Large intestine (tissue), 12 donors: ENCODE measurements around the gene FMOD. TPM values are rescaled to one million over a fixed set of nuclear protein-coding genes. Genes with fewer than 3 reads are reported as not detected.

ENCODE experiments used
- DNase-seq, 2 donors: peaks; one replicate each; pipeline versions ENCODE4 v3.0.0 to v3.0.0-alpha.2; 2013
- H3K27ac ChIP-seq: one replicate; pipeline ENCODE4 v1.5.1; 2013; ENCODE audit warnings: low read length
- H3K27me3 ChIP-seq: 2 replicates; pipeline ENCODE4 v1.6.1; 2013; ENCODE audit warnings: low read length; ENCODE audit not compliant: control insufficient read depth, insufficient read depth
- H3K36me3 ChIP-seq: 2 replicates; pipeline ENCODE4 v1.6.1; 2013; ENCODE audit warnings: low read length; ENCODE audit not compliant: control insufficient read depth, insufficient read depth
- H3K4me1 ChIP-seq: one replicate; pipeline ENCODE4 v1.6.1; 2013; ENCODE audit warnings: low read length; ENCODE audit not compliant: control insufficient read depth, insufficient read depth
- H3K4me3 ChIP-seq: one replicate; pipeline ENCODE4 v1.5.1; 2013; ENCODE audit warnings: low read length
- H3K9me3 ChIP-seq: one replicate; pipeline ENCODE4 v1.6.1; 2013; ENCODE audit warnings: mild to moderate bottlenecking, low read depth, low read length, moderate library complexity; ENCODE audit not compliant: control insufficient read depth
- WGBS: methylation state at CpG from one replicate; pipeline ENCODE4 v1.1.5; 2013; ENCODE audit warnings: low lambda C conversion rate; ENCODE audit not compliant: insufficient coverage; 5-methylcytosine and 5-hydroxymethylcytosine counted together
- long read RNA-seq, 11 donors: transcript quantifications; one replicate each; lab custom pipeline, GENCODE V29; 2026
- polyA plus RNA-seq: library from polyadenylated mRNA; unstranded; fragments of 120-200 nt; gene quantifications from one replicate; pipeline ENCODE4 v1.2.1, GENCODE V29; 2013

Gene FMOD
- polyA plus RNA-seq, result 104 TPM
- long read RNA-seq, donor 1, transcript FMOD-201 (3 exons, 3,310 nt), result major isoform, 13 of 27 reads
- long read RNA-seq, donor 1, partial matches to known transcripts, result 14 of 27 reads
- long read RNA-seq, donor 1, other reads (novel, unspliced or antisense), result 0 of 27 reads
- long read RNA-seq, donor 2, transcript FMOD-201 (3 exons, 3,310 nt), result major isoform, 17 of 59 reads
- long read RNA-seq, donor 2, partial matches to known transcripts, result 42 of 59 reads
- long read RNA-seq, donor 2, other reads (novel, unspliced or antisense), result 0 of 59 reads
- long read RNA-seq, donor 3, result 0 reads
- long read RNA-seq, donor 4, partial matches to known transcripts, result 0 of 1 reads
- long read RNA-seq, donor 4, other reads (novel, unspliced or antisense), result 0 of 1 reads
- long read RNA-seq, donor 5, transcript FMOD-201 (3 exons, 3,310 nt), result major isoform, 15 of 30 reads
- long read RNA-seq, donor 5, partial matches to known transcripts, result 15 of 30 reads
- long read RNA-seq, donor 5, other reads (novel, unspliced or antisense), result 0 of 30 reads
- long read RNA-seq, donor 6, transcript FMOD-201 (3 exons, 3,310 nt), result major isoform, 19 of 93 reads
- long read RNA-seq, donor 6, partial matches to known transcripts, result 74 of 93 reads
- long read RNA-seq, donor 6, other reads (novel, unspliced or antisense), result 0 of 93 reads
- long read RNA-seq, donor 7, transcript FMOD-201 (3 exons, 3,310 nt), result major isoform, 6 of 16 reads
- long read RNA-seq, donor 7, partial matches to known transcripts, result 10 of 16 reads
- long read RNA-seq, donor 7, other reads (novel, unspliced or antisense), result 0 of 16 reads
- long read RNA-seq, donor 8, transcript FMOD-201 (3 exons, 3,310 nt), result major isoform, 11 of 59 reads
- long read RNA-seq, donor 8, partial matches to known transcripts, result 48 of 59 reads
- long read RNA-seq, donor 8, other reads (novel, unspliced or antisense), result 0 of 59 reads
- long read RNA-seq, donor 9, transcript FMOD-201 (3 exons, 3,310 nt), result major isoform, 10 of 42 reads
- long read RNA-seq, donor 9, partial matches to known transcripts, result 32 of 42 reads
- long read RNA-seq, donor 9, other reads (novel, unspliced or antisense), result 0 of 42 reads
- long read RNA-seq, donor 10, transcript FMOD-201 (3 exons, 3,310 nt), result major isoform, 14 of 63 reads
- long read RNA-seq, donor 10, partial matches to known transcripts, result 49 of 63 reads
- long read RNA-seq, donor 10, other reads (novel, unspliced or antisense), result 0 of 63 reads
- long read RNA-seq, donor 11, transcript FMOD-201 (3 exons, 3,310 nt), result major isoform, 7 of 30 reads
- long read RNA-seq, donor 11, partial matches to known transcripts, result 23 of 30 reads
- long read RNA-seq, donor 11, other reads (novel, unspliced or antisense), result 0 of 30 reads

GRCh38 chr1:203351037-203351625, at the start of gene FMOD:
Gene FMOD (minus strand): TSS chr1:203351122. CDS start chr1:203348270, 2,852 bp downstream.
- H3K36me3 ChIP-seq, result peaks cover 15% of the 10 kb centered on the region
- H3K4me3 ChIP-seq, result peak within 1 kb of the TSS; percentile 30
- no CpG with 5 or more reads among the region's 17 CpGs for WGBS
- no peaks in the 10 kb centered on the region for H3K27me3 ChIP-seq
- H3K4me1 ChIP-seq, result peaks cover 31% of the 10 kb centered on the region
- H3K9me3 ChIP-seq, result no peaks in the 10 kb centered on the region
- DNase-seq, result peak; percentile 78 to 93
- H3K27ac ChIP-seq, result peak within 1 kb of the TSS; percentile 72

GRCh38 chr1:203396595-203397194, 45.8 kb upstream of the FMOD start:
- no peaks in the 10 kb centered on the region for H3K9me3 ChIP-seq
- WGBS, result 100% methylated on average over 1 of the region's 7 CpGs
- no peak for DNase-seq
- H3K36me3 ChIP-seq, result no peaks in the 10 kb centered on the region
- H3K4me3 ChIP-seq, result no peak overlapping the region
- no peaks in the 10 kb centered on the region for H3K27me3 ChIP-seq
- H3K4me1 ChIP-seq, result no peaks in the 10 kb centered on the region
- no peak overlapping the region for H3K27ac ChIP-seq

GRCh38 chr1:203395751-203396150, 44.8 kb upstream of the FMOD start:
- H3K27me3 ChIP-seq, result no peaks in the 10 kb centered on the region
- DNase-seq, result no peak
- no peaks in the 10 kb centered on the region for H3K9me3 ChIP-seq
- H3K4me1 ChIP-seq, result no peaks in the 10 kb centered on the region
- 76% methylated on average over 6 of the region's 6 CpGs for WGBS
- no peak overlapping the region for H3K4me3 ChIP-seq
- H3K27ac ChIP-seq, result no peak overlapping the region
- no peaks in the 10 kb centered on the region for H3K36me3 ChIP-seq

- Histone ChIP-seq H3K27ac (no peak overlapping the region), H3K4me1 (no peaks in the 10 kb centered on the region), H3K36me3 (no peaks in the 10 kb centered on the region), H3K4me3 (no peak overlapping the region), H3K27me3 (no peaks in the 10 kb centered on the region), H3K9me3 (no peaks in the 10 kb centered on the region)
- DNase-seq, result no peak
- 94% methylated on average over 2 of the region's 2 CpGs for WGBS
These were observed 39.4 kb upstream of the FMOD start for GRCh38 chr1:203390298-203390697.

- Histone ChIP-seq H3K27me3 (no peaks in the 10 kb centered on the region), H3K27ac (no peak overlapping the region), H3K9me3 (no peaks in the 10 kb centered on the region), H3K4me3 (no peak overlapping the region), H3K4me1 (no peaks in the 10 kb centered on the region), H3K36me3 (no peaks in the 10 kb centered on the region)
- DNase-seq, result no peak
- no CpG with 5 or more reads among the region's 3 CpGs for WGBS
These were observed 37.8 kb upstream of the FMOD start for GRCh38 chr1:203388683-203389082.

GRCh38 chr1:203382026-203382425, 31.1 kb upstream of the FMOD start:
- WGBS, result no CpG with 5 or more reads among the region's 1 CpG
- H3K4me3 ChIP-seq, result no peak overlapping the region
- H3K9me3 ChIP-seq, result no peaks in the 10 kb centered on the region
- no peaks in the 10 kb centered on the region for H3K36me3 ChIP-seq
- no peak for DNase-seq
- H3K27me3 ChIP-seq, result no peaks in the 10 kb centered on the region
- H3K27ac ChIP-seq, result no peak overlapping the region
- peaks cover 5% of the 10 kb centered on the region for H3K4me1 ChIP-seq

GRCh38 chr1:203381151-203381751, 30.3 kb upstream of the FMOD start:
- H3K4me3 ChIP-seq, result no peak overlapping the region
- no peaks in the 10 kb centered on the region for H3K36me3 ChIP-seq
- no peaks in the 10 kb centered on the region for H3K9me3 ChIP-seq
- H3K27ac ChIP-seq, result no peak overlapping the region
- no peak for DNase-seq
- H3K27me3 ChIP-seq, result no peaks in the 10 kb centered on the region
- peaks cover 5% of the 10 kb centered on the region for H3K4me1 ChIP-seq
- WGBS, result 67% methylated on average over 1 of the region's 2 CpGs

- Histone ChIP-seq H3K36me3 (no peaks in the 10 kb centered on the region), H3K4me1 (peaks cover 5% of the 10 kb centered on the region), H3K9me3 (no peaks in the 10 kb centered on the region), H3K27me3 (no peaks in the 10 kb centered on the region), H3K4me3 (no peak overlapping the region), H3K27ac (no peak overlapping the region)
- no peak for DNase-seq
- no CpG with 5 or more reads among the region's 4 CpGs for WGBS
These were observed 29.7 kb upstream of the FMOD start for GRCh38 chr1:203380420-203381150.

- Histone ChIP-seq H3K4me1 (peaks cover 5% of the 10 kb centered on the region), H3K36me3 (no peaks in the 10 kb centered on the region), H3K27me3 (no peaks in the 10 kb centered on the region), H3K4me3 (no peak overlapping the region), H3K9me3 (no peaks in the 10 kb centered on the region), H3K27ac (peak overlapping the region; percentile 20)
- WGBS, result 50% methylated on average over 1 of the region's 1 CpG
- no peak for DNase-seq
These were observed 28.9 kb upstream of the FMOD start for GRCh38 chr1:203379825-203380224.
